ENCODE data around the gene MEX3C.

MEX3C gene

DNA sequence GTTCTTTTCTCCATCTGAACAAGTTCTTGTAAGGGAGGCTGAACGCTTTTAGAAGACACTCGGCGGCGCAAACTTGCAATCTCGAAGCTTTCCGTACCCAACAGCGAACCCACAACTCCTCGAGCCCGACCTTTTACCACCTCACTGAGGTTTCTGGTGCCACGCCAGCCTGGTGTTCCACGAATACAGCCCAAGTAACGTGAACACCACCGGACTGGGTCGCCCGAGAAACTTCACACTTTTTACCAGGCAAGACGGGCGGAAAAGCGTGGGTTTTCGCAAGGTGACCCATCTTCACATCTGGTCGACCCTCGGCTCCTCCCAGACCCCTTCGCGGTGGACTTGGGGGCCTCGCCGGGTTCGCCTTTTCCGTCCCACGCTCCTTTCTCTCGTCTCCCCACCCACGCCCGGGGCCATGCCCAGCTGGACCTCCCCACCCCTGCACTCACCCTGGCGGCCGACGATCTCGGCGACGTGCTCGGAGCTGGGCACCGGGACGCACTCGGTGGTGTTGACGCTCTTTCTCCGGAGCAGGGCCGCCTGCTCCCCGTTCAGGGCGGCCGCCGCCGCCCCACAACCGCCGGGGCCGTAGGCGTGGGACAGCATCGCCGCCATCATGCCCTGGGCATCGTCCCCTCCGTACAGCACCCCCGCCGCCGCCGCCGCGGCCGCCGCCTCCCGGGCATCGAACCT is 1.2 kb downstream of the MEX3C start:
- Histone ChIP-seq H2BK5ac (ENCODE audit: low read depth, low read length, poor library complexity) (peak overlapping the region; percentile 70), H3K4me2 (ENCODE audit: low read length) (peak overlapping the region; percentile 77), H3K9me3 (ENCODE audit: insufficient read depth, low read depth, low read length) (no peaks in the 10 kb centered on the region), H3K23ac (ENCODE audit: low read length) (peak overlapping the region; percentile 14), H3K14ac (ENCODE audit: low read length) (peak overlapping the region; percentile 100), H3K27me3 (ENCODE audit: insufficient read depth, low read length) (peaks cover 2% of the 10 kb centered on the region), H2AFZ (ENCODE audit: insufficient read depth, low read length, poor library complexity) (peak overlapping the region; percentile 28), H3K36me3 (ENCODE audit: control insufficient read depth in 1 of 2, insufficient read depth in 2 of 2, low read length in 2 of 2) (peaks cover 0 to under 1% of the 10 kb centered on the region in 2 experiments), H4K12ac (ENCODE audit: low read depth, low read length) (peak overlapping the region; percentile 99), H3K79me2 (ENCODE audit: control insufficient read depth, insufficient read depth, low read length, poor library complexity) (peaks cover 23% of the 10 kb centered on the region), H3K4me1 (ENCODE audit: control insufficient read depth in 1 of 2, insufficient read depth in 2 of 2, low read length in 2 of 2) (peaks cover 0 to 4% of the 10 kb centered on the region in 2 experiments), H2BK12ac (ENCODE audit: low read length) (peak overlapping the region; percentile 89), H4K8ac (ENCODE audit: low read depth, low read length) (peak overlapping the region; percentile 96), H2AK5ac (ENCODE audit: low read length) (peak overlapping the region; percentile 100), H3K79me1 (ENCODE audit: low read length) (peaks cover 16% of the 10 kb centered on the region), H3K9ac (ENCODE audit: low read length) (peak overlapping the region; percentile 95), H3K4me3 (ENCODE audit: low read depth, low read length) (peak overlapping the region; percentile 94), H3K4ac (ENCODE audit: low read depth, low read length) (peak overlapping the region; percentile 100), H3K27ac (ENCODE audit: low read depth, low read length) (peak overlapping the region; percentile 98), H4K91ac (ENCODE audit: low read depth, low read length) (peak overlapping the region; percentile 87), H2BK120ac (ENCODE audit: insufficient read depth, low read length, poor library complexity) (peak overlapping the region; percentile 97), H3K18ac (ENCODE audit: low read length) (peak overlapping the region; percentile 100)
- WGBS (ENCODE audit: extremely low coverage, insufficient coverage, insufficient read length): no CpG with 5 or more reads among the region's 67 CpGs
- peak in 1 of 2 donors; percentile 11 for DNase-seq

DNA sequence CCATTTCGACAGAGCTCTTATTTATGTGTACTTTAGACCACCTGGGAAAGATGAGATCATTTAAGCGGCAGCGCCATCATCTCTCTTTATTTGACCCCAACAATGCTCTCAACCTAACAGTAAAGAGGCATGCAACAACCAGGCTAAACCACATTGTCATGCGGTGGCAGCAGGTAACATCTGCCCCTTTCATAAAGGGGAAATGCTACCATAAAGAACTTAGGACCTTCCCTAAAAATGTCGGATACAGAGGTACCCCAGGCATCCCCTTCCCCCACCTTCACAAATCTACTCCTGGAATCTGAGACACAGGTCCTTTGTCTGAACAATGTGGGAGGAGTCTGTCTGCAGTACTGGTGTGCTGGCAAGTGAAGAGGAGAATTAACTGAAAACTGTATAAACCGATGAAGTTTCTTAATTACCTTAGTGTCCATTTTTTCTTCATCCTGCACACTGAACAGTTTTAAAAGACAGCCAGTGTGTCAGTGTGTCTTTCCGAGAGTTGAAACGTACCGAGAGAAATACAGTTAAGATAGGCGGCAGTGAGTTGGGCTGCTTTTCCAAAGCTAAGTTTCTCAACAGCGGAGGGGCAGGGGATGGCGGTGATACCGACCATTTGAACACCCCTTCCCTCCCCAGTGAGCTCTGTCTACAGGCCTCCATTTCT is 1.9 kb downstream of the MEX3C start:
- peak overlapping the region; percentile 100 for H3K14ac ChIP-seq (ENCODE audit: low read length)
- peak overlapping the region; percentile 97 for H2BK120ac ChIP-seq (ENCODE audit: insufficient read depth, low read length, poor library complexity)
- peaks cover 2% of the 10 kb centered on the region for H3K27me3 ChIP-seq (ENCODE audit: insufficient read depth, low read length)
- no CpG with 5 or more reads among the region's 13 CpGs for WGBS (ENCODE audit: extremely low coverage, insufficient coverage, insufficient read length)
- peak overlapping the region; percentile 89 for H2BK12ac ChIP-seq (ENCODE audit: low read length)
- peak in 1 of 2 donors; percentile 24 for DNase-seq
- peaks cover 16% of the 10 kb centered on the region for H3K79me1 ChIP-seq (ENCODE audit: low read length)
- peak overlapping the region; percentile 70 for H2BK5ac ChIP-seq (ENCODE audit: low read depth, low read length, poor library complexity)
- peak overlapping the region; percentile 96 for H4K8ac ChIP-seq (ENCODE audit: low read depth, low read length)
- H2AFZ ChIP-seq (ENCODE audit: insufficient read depth, low read length, poor library complexity): peak overlapping the region; percentile 28
- H4K12ac ChIP-seq (ENCODE audit: low read depth, low read length): peak overlapping the region; percentile 99
- peak overlapping the region; percentile 77 for H3K4me2 ChIP-seq (ENCODE audit: low read length)
- no peaks in the 10 kb centered on the region for H3K9me3 ChIP-seq (ENCODE audit: insufficient read depth, low read depth, low read length)
- peaks cover 24% of the 10 kb centered on the region for H3K79me2 ChIP-seq (ENCODE audit: control insufficient read depth, insufficient read depth, low read length, poor library complexity)
- H2AK5ac ChIP-seq (ENCODE audit: low read length): peak overlapping the region; percentile 100
- H4K91ac ChIP-seq (ENCODE audit: low read depth, low read length): peak overlapping the region; percentile 87
- H3K4me3 ChIP-seq (ENCODE audit: low read depth, low read length): peak overlapping the region; percentile 94
- H3K18ac ChIP-seq (ENCODE audit: low read length): peak overlapping the region; percentile 100
- H3K36me3 ChIP-seq (ENCODE audit: control insufficient read depth in 1 of 2, insufficient read depth in 2 of 2, low read length in 2 of 2): peaks cover 0 to 2% of the 10 kb centered on the region in 2 experiments
- peak overlapping the region; percentile 98 for H3K27ac ChIP-seq (ENCODE audit: low read depth, low read length)
- H3K4me1 ChIP-seq (ENCODE audit: control insufficient read depth in 1 of 2, insufficient read depth in 2 of 2, low read length in 2 of 2): peaks cover 0 to 4% of the 10 kb centered on the region in 2 experiments
- H3K9ac ChIP-seq (ENCODE audit: low read length): peak overlapping the region; percentile 95
- no peak overlapping the region for H3K23ac ChIP-seq (ENCODE audit: low read length)
- H3K4ac ChIP-seq (ENCODE audit: low read depth, low read length): peak overlapping the region; percentile 100

DNA sequence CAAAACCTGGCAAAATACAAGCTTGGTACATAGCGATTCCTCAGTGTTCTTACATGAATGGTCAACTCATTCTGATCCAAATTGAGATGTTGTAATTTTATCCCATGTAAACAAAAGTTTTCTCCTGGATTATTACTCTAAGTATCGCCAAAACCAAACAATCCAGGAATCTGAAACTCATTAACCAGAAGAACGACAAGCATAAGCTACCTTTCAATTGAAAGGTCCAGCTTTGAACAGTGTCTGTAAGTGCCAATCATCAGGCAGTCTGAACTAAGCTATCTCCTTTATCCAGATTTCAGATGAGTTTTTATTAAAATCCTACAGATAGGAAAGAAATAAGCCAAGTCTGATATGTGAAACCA is 2.4 kb downstream of the MEX3C start:
- H3K14ac ChIP-seq (ENCODE audit: low read length): no peak overlapping the region
- no peak overlapping the region for H2BK120ac ChIP-seq (ENCODE audit: insufficient read depth, low read length, poor library complexity)
- peaks cover 2% of the 10 kb centered on the region for H3K27me3 ChIP-seq (ENCODE audit: insufficient read depth, low read length)
- H2BK5ac ChIP-seq (ENCODE audit: low read depth, low read length, poor library complexity): no peak overlapping the region
- H2AFZ ChIP-seq (ENCODE audit: insufficient read depth, low read length, poor library complexity): no peak overlapping the region
- peaks cover 16% of the 10 kb centered on the region for H3K79me1 ChIP-seq (ENCODE audit: low read length)
- H3K36me3 ChIP-seq (ENCODE audit: control insufficient read depth in 1 of 2, insufficient read depth in 2 of 2, low read length in 2 of 2): peaks cover 0 to 2% of the 10 kb centered on the region in 2 experiments
- no peak overlapping the region for H4K12ac ChIP-seq (ENCODE audit: low read depth, low read length)
- H4K8ac ChIP-seq (ENCODE audit: low read depth, low read length): no peak overlapping the region
- no peak overlapping the region for H3K18ac ChIP-seq (ENCODE audit: low read length)
- no peak overlapping the region for H3K27ac ChIP-seq (ENCODE audit: low read depth, low read length)
- peak overlapping the region; percentile 100 for H3K4ac ChIP-seq (ENCODE audit: low read depth, low read length)
- peak overlapping the region; percentile 77 for H3K4me2 ChIP-seq (ENCODE audit: low read length)
- peaks cover 24% of the 10 kb centered on the region for H3K79me2 ChIP-seq (ENCODE audit: control insufficient read depth, insufficient read depth, low read length, poor library complexity)
- H3K9me3 ChIP-seq (ENCODE audit: insufficient read depth, low read depth, low read length): no peaks in the 10 kb centered on the region
- no peak for DNase-seq
- peaks cover 0 to 4% of the 10 kb centered on the region in 2 experiments for H3K4me1 ChIP-seq (ENCODE audit: control insufficient read depth in 1 of 2, insufficient read depth in 2 of 2, low read length in 2 of 2)
- no peak overlapping the region for H2AK5ac ChIP-seq (ENCODE audit: low read length)
- no peak overlapping the region for H3K9ac ChIP-seq (ENCODE audit: low read length)
- no peak overlapping the region for H3K4me3 ChIP-seq (ENCODE audit: low read depth, low read length)
- no peak overlapping the region for H4K91ac ChIP-seq (ENCODE audit: low read depth, low read length)
- H2BK12ac ChIP-seq (ENCODE audit: low read length): no peak overlapping the region
- no CpG with 5 or more reads among the region's 3 CpGs for WGBS (ENCODE audit: extremely low coverage, insufficient coverage, insufficient read length)
- H3K23ac ChIP-seq (ENCODE audit: low read length): no peak overlapping the region

DNA sequence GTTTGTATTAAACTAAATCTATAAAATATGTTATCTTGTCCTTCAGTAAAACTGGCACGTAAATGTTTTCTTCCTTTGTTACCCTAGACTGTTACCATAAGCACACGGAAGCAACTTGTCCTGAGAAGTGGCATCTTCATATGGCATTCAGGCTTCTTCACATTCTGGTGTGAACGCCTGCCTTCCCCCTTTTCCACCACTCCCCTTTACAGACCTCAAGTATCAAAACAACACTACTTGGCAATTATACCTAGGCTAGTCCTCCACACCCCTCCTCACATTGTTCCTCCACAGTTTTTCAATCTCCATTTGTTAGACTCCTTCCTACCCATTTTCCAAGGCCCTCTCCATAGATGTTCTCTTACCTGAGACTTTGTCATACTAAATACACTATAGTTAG is 2.9 kb downstream of the MEX3C start:
- no peak overlapping the region for H4K12ac ChIP-seq (ENCODE audit: low read depth, low read length)
- no peaks in the 10 kb centered on the region for H3K9me3 ChIP-seq (ENCODE audit: insufficient read depth, low read depth, low read length)
- H2AFZ ChIP-seq (ENCODE audit: insufficient read depth, low read length, poor library complexity): no peak overlapping the region
- no peak overlapping the region for H2BK120ac ChIP-seq (ENCODE audit: insufficient read depth, low read length, poor library complexity)
- H3K4me1 ChIP-seq (ENCODE audit: control insufficient read depth in 1 of 2, insufficient read depth in 2 of 2, low read length in 2 of 2): peaks cover 0 to 4% of the 10 kb centered on the region in 2 experiments
- peak overlapping the region; percentile 77 for H3K4me2 ChIP-seq (ENCODE audit: low read length)
- no peak overlapping the region for H4K8ac ChIP-seq (ENCODE audit: low read depth, low read length)
- no peak overlapping the region for H2BK5ac ChIP-seq (ENCODE audit: low read depth, low read length, poor library complexity)
- no peak overlapping the region for H2BK12ac ChIP-seq (ENCODE audit: low read length)
- H3K23ac ChIP-seq (ENCODE audit: low read length): no peak overlapping the region
- no peak overlapping the region for H3K14ac ChIP-seq (ENCODE audit: low read length)
- H3K9ac ChIP-seq (ENCODE audit: low read length): no peak overlapping the region
- DNase-seq: no peak
- no peak overlapping the region for H3K18ac ChIP-seq (ENCODE audit: low read length)
- H3K27me3 ChIP-seq (ENCODE audit: insufficient read depth, low read length): peaks cover 2% of the 10 kb centered on the region
- H3K4me3 ChIP-seq (ENCODE audit: low read depth, low read length): no peak overlapping the region
- H3K36me3 ChIP-seq (ENCODE audit: control insufficient read depth in 1 of 2, insufficient read depth in 2 of 2, low read length in 2 of 2): peaks cover 0 to 2% of the 10 kb centered on the region in 2 experiments
- H2AK5ac ChIP-seq (ENCODE audit: low read length): no peak overlapping the region
- peaks cover 24% of the 10 kb centered on the region for H3K79me2 ChIP-seq (ENCODE audit: control insufficient read depth, insufficient read depth, low read length, poor library complexity)
- H3K79me1 ChIP-seq (ENCODE audit: low read length): peaks cover 16% of the 10 kb centered on the region
- peak overlapping the region; percentile 71 for H3K4ac ChIP-seq (ENCODE audit: low read depth, low read length)
- H4K91ac ChIP-seq (ENCODE audit: low read depth, low read length): no peak overlapping the region
- no CpG with 5 or more reads among the region's 3 CpGs for WGBS (ENCODE audit: extremely low coverage, insufficient coverage, insufficient read length)
- no peak overlapping the region for H3K27ac ChIP-seq (ENCODE audit: low read depth, low read length)
